CD14-positive monocyte (primary cell): ENCODE measurements around the gene HMGCS2. TPM values are rescaled to one million over a fixed set of nuclear protein-coding genes. Genes with fewer than 3 reads are reported as not detected.

Experiments
- DNase-seq, 3 donors: peaks; one replicate each; pipeline ENCODE4 v3.0.0-alpha.2; 2011 to 2022
- H2AFZ ChIP-seq: 2 replicates; pipeline ENCODE4 v1.6.0; 2012; ENCODE audit warnings: mild to moderate bottlenecking, low read depth, low read length, inconsistent platforms; ENCODE audit not compliant: insufficient read depth, poor library complexity, severe bottlenecking
- H3K27ac ChIP-seq, 2 donors: 1 replicate in 1 of 2; 2 replicates in 1 of 2; pipeline ENCODE4 v1.5.1; 2012 to 2013; ENCODE audit warnings: low read length in 2 of 2, control low read depth in 1 of 2, inconsistent platforms in 1 of 2, low read depth in 1 of 2, mild to moderate bottlenecking in 1 of 2
- H3K27me3 ChIP-seq, 2 donors: one replicate each; pipeline versions ENCODE4 v1.6.0 to v1.6.1; 2011 to 2013; ENCODE audit warnings: low read length in 2 of 2; ENCODE audit not compliant: control insufficient read depth in 2 of 2, insufficient read depth in 2 of 2
- H3K36me3 ChIP-seq, 2 donors: replicated peaks in 1 of 2; 1 replicate in 1 of 2; 2 replicates in 1 of 2; pipeline versions ENCODE4 v1.5.1 to v1.6.1; 2012 to 2013; ENCODE audit warnings: low read length in 2 of 2, control low read depth in 1 of 2, inconsistent platforms in 1 of 2, mild to moderate bottlenecking in 1 of 2; ENCODE audit not compliant: insufficient read depth in 2 of 2, control insufficient read depth in 1 of 2
- H3K4me1 ChIP-seq, 2 donors: 1 replicate in 1 of 2; 2 replicates in 1 of 2; pipeline versions ENCODE4 v1.5.1 to v1.6.1; 2012 to 2013; ENCODE audit warnings: low read length in 2 of 2, control low read depth in 1 of 2, inconsistent platforms in 1 of 2, mild to moderate bottlenecking in 1 of 2, moderate library complexity in 1 of 2; ENCODE audit not compliant: insufficient read depth in 2 of 2, control insufficient read depth in 1 of 2
- H3K4me2 ChIP-seq: replicated peaks from 2 replicates; pipeline ENCODE3; 2012; ENCODE audit warnings: low read length, moderate library complexity, mild to moderate bottlenecking; ENCODE audit not compliant: poor library complexity, severe bottlenecking; ENCODE audit errors: extremely low read depth
- H3K4me3 ChIP-seq, 3 experiments: fragments of 200-600 bp in 1 of 3; sonication (generic) in 1 of 3; replicated peaks in 1 of 3; 1 replicate in 2 of 3; 2 replicates in 1 of 3; pipeline ENCODE4 v1.5.1; 2011 to 2013; ENCODE audit warnings: low read length in 3 of 3, mild to moderate bottlenecking in 3 of 3, control low read depth in 2 of 3, low read depth in 2 of 3, inconsistent platforms in 1 of 3, moderate library complexity in 1 of 3
- H3K79me2 ChIP-seq: 2 replicates; pipeline ENCODE4 v1.6.0; 2012; ENCODE audit warnings: mild to moderate bottlenecking, control low read depth, inconsistent platforms, low read length, moderate library complexity; ENCODE audit not compliant: insufficient read depth
- H3K9ac ChIP-seq: 2 replicates; pipeline ENCODE4 v1.6.0; 2017; ENCODE audit warnings: low read length, mild to moderate bottlenecking; ENCODE audit not compliant: insufficient read depth, poor library complexity, severe bottlenecking
- H3K9me3 ChIP-seq, 2 donors: replicated peaks in 1 of 2; 1 replicate in 1 of 2; 2 replicates in 1 of 2; pipeline versions ENCODE4 v1.5.1 to v1.6.1; 2012 to 2013; ENCODE audit warnings: low read length in 2 of 2, control low read depth in 1 of 2; ENCODE audit not compliant: control insufficient read depth in 1 of 2, insufficient read depth in 1 of 2
- H4K20me1 ChIP-seq: 2 replicates; pipeline ENCODE4 v1.6.0; 2012; ENCODE audit warnings: mild to moderate bottlenecking, low read length, control low read depth, moderate library complexity; ENCODE audit not compliant: insufficient read depth
- H3K27ac Mint-ChIP-seq, 7 donors: one replicate each; pipeline ENCODE4 v1.8.0; 2020; ENCODE audit warnings: mild to moderate bottlenecking in 7 of 7, mixed read lengths in 7 of 7, moderate library complexity in 6 of 7, inconsistent platforms in 2 of 7
- H3K27me3 Mint-ChIP-seq, 3 donors: one replicate each; pipeline ENCODE4 v1.8.0; 2021 to 2022; ENCODE audit warnings: low read depth in 3 of 3, mild to moderate bottlenecking in 3 of 3, mixed read lengths in 3 of 3, moderate library complexity in 3 of 3, inconsistent platforms in 1 of 3
- H3K36me3 Mint-ChIP-seq, 2 donors: one replicate each; pipeline ENCODE4 v1.8.0; 2020; ENCODE audit warnings: mixed read lengths in 2 of 2, inconsistent platforms in 1 of 2, mild to moderate bottlenecking in 1 of 2
- H3K4me1 Mint-ChIP-seq: one replicate; pipeline ENCODE4 v1.8.0; 2020; ENCODE audit warnings: mild to moderate bottlenecking, mixed read lengths
- H3K4me3 Mint-ChIP-seq, 2 donors: one replicate each; pipeline ENCODE4 v1.8.0; 2020; ENCODE audit warnings: mild to moderate bottlenecking in 2 of 2, mixed read lengths in 2 of 2, moderate library complexity in 1 of 2
- H3K9me3 Mint-ChIP-seq, 7 donors: one replicate each; pipeline ENCODE4 v1.8.0; 2020 to 2022; ENCODE audit warnings: mixed read lengths in 7 of 7, mild to moderate bottlenecking in 6 of 7, moderate library complexity in 6 of 7, inconsistent platforms in 2 of 7
- WGBS: methylation state at CpG from one replicate; pipeline ENCODE4 v1.1.5; 2013; ENCODE audit warnings: missing lambda C conversion rate; ENCODE audit not compliant: insufficient coverage; 5-methylcytosine and 5-hydroxymethylcytosine counted together
- intact Hi-C, 2 donors: fragments of 100-400 bp; cut with micrococcal nuclease; formaldehyde crosslinking; loops; one replicate each; pipeline versions ENCODE4 v1.15.0 to v1.15.1; 2023
- polyA plus RNA-seq, 3 donors: library from polyadenylated mRNA; depleted of rRNA in 1 of 3; unstranded in 2 of 3; stranded (reverse) in 1 of 3; fragments of 300-500 nt in 2 of 3; fragments of >200 nt in 1 of 3; fragmentation: Illumina TruSeq in 2 of 3; gene quantifications; 1 replicate in 2 of 3; 2 replicates in 1 of 3; pipeline ENCODE4 v1.2.3, GENCODE V29; 2012 to 2021
- TF ChIP-seq, protein P1 (sequence below): fragments of 200-600 bp; IDR thresholded peaks from one replicate; pipeline ENCODE4 v1.8.0; 2022; ENCODE audit warnings: antibody characterized with exemption, mild to moderate bottlenecking

Gene HMGCS2
- polyA plus RNA-seq, 3 donors: not detected

DNA sequence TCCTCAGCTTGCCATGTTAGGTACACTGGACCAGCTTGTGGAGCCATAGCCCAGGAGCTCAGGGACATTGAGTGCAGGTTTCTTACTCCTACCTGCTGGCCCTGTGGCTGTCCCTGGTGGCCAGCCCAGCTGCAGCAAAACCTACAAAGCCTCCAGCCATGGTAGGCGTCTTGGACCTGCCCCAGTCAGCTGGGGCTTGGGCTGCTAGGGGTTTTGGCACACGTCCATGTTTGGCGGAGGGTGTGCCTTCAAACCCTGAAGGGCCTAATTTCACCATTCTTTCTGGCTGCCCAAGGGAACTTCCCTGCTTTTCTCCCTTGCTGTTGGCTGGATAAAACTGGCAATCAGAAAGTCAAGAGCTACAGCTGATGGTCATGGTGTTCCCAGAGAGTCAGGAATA is 25.4 kb downstream of the HMGCS2 start:
- Histone ChIP-seq H3K79me2 (no peaks in the 10 kb centered on the region), H2AFZ (no peak overlapping the region), H3K4me3 (no peak overlapping the region), H3K36me3 (peaks cover 0 to 16% of the 10 kb centered on the region in 2 donors), H3K27ac (no peak overlapping the region), H3K4me1 (no peaks in the 10 kb centered on the region), H3K27me3 (no peaks in the 10 kb centered on the region), H4K20me1 (no peaks in the 10 kb centered on the region), H3K9ac (no peak overlapping the region), H3K4me2 (no peak overlapping the region), H3K9me3 (no peaks in the 10 kb centered on the region)
- H3K36me3 Mint-ChIP-seq: peaks cover 4 to 13% of the 10 kb centered on the region in 2 donors
- TF ChIP-seq, protein P1, sequence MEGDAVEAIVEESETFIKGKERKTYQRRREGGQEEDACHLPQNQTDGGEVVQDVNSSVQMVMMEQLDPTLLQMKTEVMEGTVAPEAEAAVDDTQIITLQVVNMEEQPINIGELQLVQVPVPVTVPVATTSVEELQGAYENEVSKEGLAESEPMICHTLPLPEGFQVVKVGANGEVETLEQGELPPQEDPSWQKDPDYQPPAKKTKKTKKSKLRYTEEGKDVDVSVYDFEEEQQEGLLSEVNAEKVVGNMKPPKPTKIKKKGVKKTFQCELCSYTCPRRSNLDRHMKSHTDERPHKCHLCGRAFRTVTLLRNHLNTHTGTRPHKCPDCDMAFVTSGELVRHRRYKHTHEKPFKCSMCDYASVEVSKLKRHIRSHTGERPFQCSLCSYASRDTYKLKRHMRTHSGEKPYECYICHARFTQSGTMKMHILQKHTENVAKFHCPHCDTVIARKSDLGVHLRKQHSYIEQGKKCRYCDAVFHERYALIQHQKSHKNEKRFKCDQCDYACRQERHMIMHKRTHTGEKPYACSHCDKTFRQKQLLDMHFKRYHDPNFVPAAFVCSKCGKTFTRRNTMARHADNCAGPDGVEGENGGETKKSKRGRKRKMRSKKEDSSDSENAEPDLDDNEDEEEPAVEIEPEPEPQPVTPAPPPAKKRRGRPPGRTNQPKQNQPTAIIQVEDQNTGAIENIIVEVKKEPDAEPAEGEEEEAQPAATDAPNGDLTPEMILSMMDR: no peak
- peaks cover 0 to 2% (median 0%) of the 10 kb centered on the region in 3 donors for H3K27me3 Mint-ChIP-seq
- H3K27ac Mint-ChIP-seq: no peak overlapping the region
- DNase-seq: no peak
- H3K4me3 Mint-ChIP-seq: no peak overlapping the region
- intact Hi-C loops: no loop called here
- no peaks in the 10 kb centered on the region for H3K9me3 Mint-ChIP-seq
- 58% methylated on average over 3 of the region's 3 CpGs for WGBS
- H3K4me1 Mint-ChIP-seq: peaks cover 12% of the 10 kb centered on the region

- H3K36me3 ChIP-seq: peaks cover 0 to 16% of the 10 kb centered on the region in 2 donors
- no peaks in the 10 kb centered on the region for H3K27me3 ChIP-seq
- Mint-ChIP-seq H3K36me3 (peaks cover 9 to 18% of the 10 kb centered on the region in 2 donors), H3K27ac (no peak overlapping the region), H3K27me3 (peaks cover 0 to 3% (median 0%) of the 10 kb centered on the region in 3 donors), H3K4me1 (peaks cover 7% of the 10 kb centered on the region), H3K4me3 (no peak overlapping the region), H3K9me3 (no peaks in the 10 kb centered on the region)
- 81% methylated on average over 4 of the region's 7 CpGs for WGBS
- no peaks in the 10 kb centered on the region for H3K9me3 ChIP-seq
- no peak for DNase-seq
- intact Hi-C loops: no loop called here
- no peak overlapping the region for H3K4me3 ChIP-seq
- TF ChIP-seq, protein P1: no peak
- no peak overlapping the region for H3K9ac ChIP-seq
- no peaks in the 10 kb centered on the region for H3K4me1 ChIP-seq
- no peak overlapping the region for H2AFZ ChIP-seq
- no peak overlapping the region for H3K4me2 ChIP-seq
- no peaks in the 10 kb centered on the region for H4K20me1 ChIP-seq
- H3K79me2 ChIP-seq: no peaks in the 10 kb centered on the region
- no peak overlapping the region for H3K27ac ChIP-seq
Observed at GRCh38 chr1:119742677-119743076, 26.0 kb downstream of the HMGCS2 start.
